Stomach (tissue), 9 donors: ENCODE measurements around the gene GABRR2. TPM values are rescaled to one million over a fixed set of nuclear protein-coding genes. Genes with fewer than 3 reads are reported as not detected.

Experiments
- DNase-seq, 2 donors: peaks; one replicate each; pipeline versions ENCODE4 v3.0.0 to v3.0.0-alpha.2; 2013 to 2019
- H3K27ac ChIP-seq, 5 donors: fragments of 200-600 bp in 4 of 5; sonication (generic) in 4 of 5; one replicate each; pipeline ENCODE4 v1.5.1; 2013 to 2019; ENCODE audit warnings: mild to moderate bottlenecking in 1 of 5, moderate library complexity in 1 of 5
- H3K27me3 ChIP-seq, 3 donors: fragments of 200-600 bp; sonication (generic); one replicate each; pipeline ENCODE4 v1.5.1; 2017 to 2019; ENCODE audit warnings: mixed run types in 1 of 3
- H3K36me3 ChIP-seq, 4 donors: fragments of 200-600 bp; sonication (generic); 1 replicate in 3 of 4; 2 replicates in 1 of 4; pipeline ENCODE4 v1.5.1; 2016 to 2019
- H3K4me1 ChIP-seq, 4 donors: fragments of 200-600 bp; sonication (generic); one replicate each; pipeline ENCODE4 v1.5.1; 2016 to 2019
- H3K4me3 ChIP-seq, 4 donors: fragments of 200-600 bp; sonication (generic) in 3 of 4; one replicate each; pipeline ENCODE4 v1.5.1; 2016 to 2019; ENCODE audit warnings: mild to moderate bottlenecking in 1 of 4
- H3K9me3 ChIP-seq, 4 donors: fragments of 200-600 bp; sonication (generic); one replicate each; pipeline ENCODE4 v1.5.1; 2016 to 2019
- EP300 ChIP-seq: sonication (generic); formaldehyde crosslinking; IDR thresholded peaks from one replicate; pipeline ENCODE4 v1.6.1; 2017; ENCODE audit warnings: antibody characterized with exemption
- POLR2A ChIP-seq, 4 donors: fragments of 450-650 bp; IDR thresholded peaks; one replicate each; pipeline ENCODE4 v1.6.1; 2016; ENCODE audit warnings: antibody characterized with exemption in 4 of 4, control low read depth in 2 of 4, mild to moderate bottlenecking in 1 of 4, moderate library complexity in 1 of 4
- POLR2AphosphoS5 ChIP-seq, 3 donors: sonication (generic); formaldehyde crosslinking; IDR thresholded peaks; one replicate each; pipeline ENCODE4 v1.6.1; 2016; ENCODE audit warnings: antibody characterized with exemption in 3 of 3
- WGBS, 5 donors: extraction: QIAGEN DNeasy Blood & Tissue Kit in 3 of 5; methylation state at CpG; one replicate each; pipeline versions ENCODE4 v1.1.5 to v1.1.7; 2013 to 2018; 5-methylcytosine and 5-hydroxymethylcytosine counted together
- intact Hi-C: fragments of 100-400 bp; cut with DNase I; formaldehyde crosslinking; loops from one replicate; pipeline ENCODE4 v1.15.1; 2023; ENCODE audit warnings: low total_unique reads
- polyA plus RNA-seq, 3 donors: library from polyadenylated mRNA; stranded (reverse); fragments of 200-250 nt; gene quantifications; one replicate each; pipeline ENCODE4 v1.2.3, GENCODE V29; 2013
- total RNA-seq, 5 donors: library from RNA; depleted of rRNA; stranded (reverse); fragments of >200 nt; gene quantifications; one replicate each; pipeline versions ENCODE4 v1.1.0 to v1.2.3, GENCODE V29; 2014 to 2016
- TF ChIP-seq, protein P1 (sequence below), 7 experiments: fragments of 450-650 bp in 4 of 7; fragments of 200-600 bp in 3 of 7; sonication (generic) in 3 of 7; IDR thresholded peaks; one replicate each; pipeline ENCODE4 v1.5.1; 2016 to 2019; ENCODE audit warnings: antibody characterized with exemption in 7 of 7, control low read depth in 2 of 7, mild to moderate bottlenecking in 1 of 7
- donor health status: healthy with polysubstance abuse.
- donor health status: Bipolar disorder and iron deficiency.
- donor health status: healthy.

GABRR2 gene
- total and polyA plus RNA-seq, 8 donors = 0.15 to 7.6 (median 0.73) TPM; not detected in 5

DNA sequence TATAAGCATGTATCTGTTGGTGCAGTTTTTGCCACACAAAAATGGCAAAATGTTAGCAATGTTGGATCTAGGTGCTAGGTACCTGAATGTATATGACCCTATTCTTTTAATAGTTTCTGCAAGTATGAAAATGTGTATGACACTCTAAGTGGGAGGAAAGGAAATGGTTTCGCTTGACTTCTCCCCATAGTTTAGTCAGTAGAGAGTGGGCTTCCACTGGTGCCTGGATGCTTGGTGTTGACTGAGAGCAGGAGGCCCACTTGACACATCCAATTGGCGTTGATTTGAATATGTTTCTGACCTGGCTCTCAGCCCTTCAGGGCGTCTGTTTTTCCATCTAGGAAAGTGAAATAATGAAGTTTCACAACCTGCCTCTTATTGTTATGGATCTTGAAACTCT is 56.2 kb downstream of the GABRR2 start:
- intact Hi-C loops = no loop called here
- Histone ChIP-seq H3K27ac (no peak overlapping the region), H3K4me3 (no peak overlapping the region), H3K4me1 (peaks cover 0 to 15% (median 9%) of the 10 kb centered on the region in 4 donors), H3K9me3 (no peaks in the 10 kb centered on the region), H3K27me3 (no peaks in the 10 kb centered on the region), H3K36me3 (no peaks in the 10 kb centered on the region)
- WGBS, 5 donors = 73 to 84% (median 79%) methylated on average over 3 of the region's 3 CpGs
- TF ChIP-seq, protein P1, sequence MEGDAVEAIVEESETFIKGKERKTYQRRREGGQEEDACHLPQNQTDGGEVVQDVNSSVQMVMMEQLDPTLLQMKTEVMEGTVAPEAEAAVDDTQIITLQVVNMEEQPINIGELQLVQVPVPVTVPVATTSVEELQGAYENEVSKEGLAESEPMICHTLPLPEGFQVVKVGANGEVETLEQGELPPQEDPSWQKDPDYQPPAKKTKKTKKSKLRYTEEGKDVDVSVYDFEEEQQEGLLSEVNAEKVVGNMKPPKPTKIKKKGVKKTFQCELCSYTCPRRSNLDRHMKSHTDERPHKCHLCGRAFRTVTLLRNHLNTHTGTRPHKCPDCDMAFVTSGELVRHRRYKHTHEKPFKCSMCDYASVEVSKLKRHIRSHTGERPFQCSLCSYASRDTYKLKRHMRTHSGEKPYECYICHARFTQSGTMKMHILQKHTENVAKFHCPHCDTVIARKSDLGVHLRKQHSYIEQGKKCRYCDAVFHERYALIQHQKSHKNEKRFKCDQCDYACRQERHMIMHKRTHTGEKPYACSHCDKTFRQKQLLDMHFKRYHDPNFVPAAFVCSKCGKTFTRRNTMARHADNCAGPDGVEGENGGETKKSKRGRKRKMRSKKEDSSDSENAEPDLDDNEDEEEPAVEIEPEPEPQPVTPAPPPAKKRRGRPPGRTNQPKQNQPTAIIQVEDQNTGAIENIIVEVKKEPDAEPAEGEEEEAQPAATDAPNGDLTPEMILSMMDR (IDR thresholded peaks at IDR 0.05) = no peak
- no peak for TF ChIP-seq POLR2A (IDR thresholded peaks at IDR 0.05)
- TF ChIP-seq POLR2AphosphoS5 (IDR thresholded peaks at IDR 0.05) = no peak
- TF ChIP-seq EP300 = no peak
- DNase-seq = no peak

DNA sequence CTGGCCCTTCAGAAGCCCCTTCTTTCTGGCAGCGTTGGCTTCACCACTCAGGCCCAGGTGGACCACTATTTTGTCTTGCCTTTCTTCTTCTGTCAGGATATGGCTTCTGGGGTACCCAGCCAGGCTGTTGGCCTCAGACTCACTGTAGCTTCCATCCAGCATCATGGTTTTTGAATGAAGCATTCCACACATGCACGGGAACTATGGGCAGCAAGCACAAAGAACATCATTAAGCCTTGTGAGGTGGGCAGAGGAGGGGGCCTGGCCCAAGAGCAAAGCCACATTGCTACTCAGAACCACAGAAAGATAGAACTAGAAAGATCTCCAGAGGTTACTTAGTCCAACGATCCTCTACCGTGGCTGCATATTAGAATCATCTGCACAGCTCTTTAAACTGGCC is 57.3 kb downstream of the GABRR2 start:
- no peak overlapping the region for H3K4me3 ChIP-seq
- TF ChIP-seq POLR2A (IDR thresholded peaks at IDR 0.05) (no peak), EP300 (no peak), POLR2AphosphoS5 (IDR thresholded peaks at IDR 0.05) (no peak)
- TF ChIP-seq, protein P1 (IDR thresholded peaks at IDR 0.05) = no peak
- WGBS, 5 donors = 72 to 88% (median 79%) methylated on average over 4 of the region's 4 CpGs
- DNase-seq = no peak
- H3K4me1 ChIP-seq = peaks cover 0 to 15% (median 9%) of the 10 kb centered on the region in 4 donors
- H3K9me3 ChIP-seq = no peaks in the 10 kb centered on the region
- no peak overlapping the region for H3K27ac ChIP-seq
- no peaks in the 10 kb centered on the region for H3K36me3 ChIP-seq
- intact Hi-C loops = no loop called here
- H3K27me3 ChIP-seq = no peaks in the 10 kb centered on the region

DNA sequence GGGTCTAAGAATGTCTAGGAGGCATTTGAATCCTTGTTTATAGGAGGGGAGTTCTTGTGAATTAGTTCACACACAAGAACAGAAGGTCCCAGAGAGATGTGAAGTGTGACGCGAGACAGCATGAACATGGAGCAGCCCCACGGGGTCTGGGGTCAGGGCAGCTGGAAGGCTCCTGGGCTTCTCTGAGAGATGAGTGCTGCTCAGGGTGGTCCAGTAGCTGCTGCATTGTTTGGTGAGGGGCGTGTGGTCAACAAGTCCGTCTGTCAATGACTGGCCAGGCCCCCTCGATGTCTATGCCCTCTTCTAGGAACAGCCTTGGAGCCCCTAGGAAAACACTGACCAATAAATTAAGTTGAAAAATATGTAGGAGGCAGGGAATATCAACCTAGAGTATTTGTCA is 57.8 kb downstream of the GABRR2 start:
- Histone ChIP-seq H3K27me3 (no peaks in the 10 kb centered on the region), H3K4me3 (no peak overlapping the region), H3K36me3 (no peaks in the 10 kb centered on the region), H3K27ac (no peak overlapping the region), H3K9me3 (no peaks in the 10 kb centered on the region), H3K4me1 (peaks cover 0 to 15% (median 9%) of the 10 kb centered on the region in 4 donors)
- TF ChIP-seq POLR2A (IDR thresholded peaks at IDR 0.05) = no peak
- TF ChIP-seq EP300 = no peak
- no peak for TF ChIP-seq POLR2AphosphoS5 (IDR thresholded peaks at IDR 0.05)
- TF ChIP-seq, protein P1 (IDR thresholded peaks at IDR 0.05) = no peak
- 86 to 97% (median 93%) methylated on average over 6 of the region's 6 CpGs for WGBS, 5 donors
- intact Hi-C loops = no loop called here
- no peak for DNase-seq

DNA sequence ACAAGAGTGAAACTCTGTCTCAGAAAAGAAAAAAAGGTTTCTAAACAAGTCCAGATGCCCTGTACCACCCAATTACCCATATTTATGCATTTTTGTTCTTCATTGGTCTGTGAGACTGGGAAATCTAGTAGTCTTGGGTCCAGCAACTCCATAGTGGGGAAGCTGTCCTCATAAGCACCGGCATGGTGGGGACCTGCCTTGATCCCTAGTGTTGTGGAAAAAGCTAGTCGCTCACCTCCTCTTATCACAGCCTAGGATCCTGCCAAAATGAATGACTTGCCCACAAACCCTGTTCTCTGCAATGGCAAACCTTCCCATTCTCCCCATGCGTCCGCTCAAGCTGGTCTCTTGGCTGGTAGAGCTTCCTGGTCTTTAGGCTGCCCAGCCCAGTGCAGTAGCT is 59.7 kb downstream of the GABRR2 start:
- H3K4me3 ChIP-seq = no peak overlapping the region
- intact Hi-C loops = no loop called here
- H3K36me3 ChIP-seq = no peaks in the 10 kb centered on the region
- H3K9me3 ChIP-seq = no peaks in the 10 kb centered on the region
- DNase-seq = no peak
- H3K27me3 ChIP-seq = no peaks in the 10 kb centered on the region
- WGBS, 5 donors = 92 to 95% (median 94%) methylated on average over 4 of the region's 4 CpGs
- no peak overlapping the region for H3K27ac ChIP-seq
- H3K4me1 ChIP-seq = peaks cover 0 to 3% (median 2%) of the 10 kb centered on the region in 4 donors
- TF ChIP-seq EP300 (no peak), POLR2AphosphoS5 (IDR thresholded peaks at IDR 0.05) (no peak), POLR2A (IDR thresholded peaks at IDR 0.05) (no peak)
- TF ChIP-seq, protein P1 (IDR thresholded peaks at IDR 0.05) = no peak
